AG04449 (cell line): ENCODE data around the gene C4BPA.

ENCODE experiments used
- CTCF ChIA-PET: fragments of 350-600 bp; formaldehyde crosslinking; extraction: SDS; loops from one replicate; lab custom pipeline; 2021; ENCODE audit warnings: antibody characterized with exemption; lab: Yijun Ruan, JAX
- POLR2A ChIA-PET: fragments of 400-600, 350-600 bp; formaldehyde crosslinking; extraction: SDS; loops from one replicate; lab custom pipeline; 2020; ENCODE audit warnings: antibody characterized with exemption, inconsistent platforms; lab: Yijun Ruan, JAX
- DNase-seq: peaks from one replicate; pipeline ENCODE4 v3.0.0-alpha.2; 2010; ENCODE audit warnings: low read depth, low spot score
- H3K4me3 ChIP-seq: 2 replicates; pipeline ENCODE4 v1.5.1; 2011; ENCODE audit warnings: low read depth, mild to moderate bottlenecking, control low read depth, low read length
- CTCF ChIP-seq: IDR thresholded peaks from one replicate; pipeline ENCODE4 v1.5.1; 2011; ENCODE audit warnings: mild to moderate bottlenecking, moderate library complexity, low read length, control low read depth, inconsistent platforms; ENCODE audit not compliant: insufficient read depth; ENCODE audit errors: missing control alignments

C4BPA gene

DNA sequence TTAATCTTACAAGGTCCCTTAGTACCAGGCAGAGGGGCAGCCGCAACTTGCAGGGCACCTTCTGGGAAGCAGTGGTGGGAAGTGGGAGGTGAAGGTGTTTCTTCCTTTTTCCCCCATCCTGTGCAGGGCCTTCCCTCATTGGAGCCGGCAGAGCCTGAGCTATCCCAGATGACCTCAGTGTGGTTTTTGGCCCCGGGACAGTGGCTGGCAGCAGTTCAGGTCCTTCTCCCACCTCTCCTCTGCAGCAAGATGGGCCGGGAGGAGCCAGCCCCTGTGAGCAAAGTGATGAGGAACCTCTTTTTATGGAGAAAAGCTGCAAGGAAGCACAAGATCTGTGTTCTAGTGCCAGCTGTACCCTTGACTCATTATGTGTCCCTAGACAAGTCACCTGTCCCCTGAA is 44.2 kb upstream of the C4BPA start:
- no peak for TF ChIP-seq CTCF
- CTCF ChIA-PET, result interaction anchor here (0.9 to 1.4 kb wide), 4 partner anchors 11 to 20 kb away, joined by 3 to 5 read pairs (median 4); no protein-coding TSS in a partner anchor

GRCh38 chr1:207060596-207060995 is 43.4 kb upstream of the C4BPA start:
- ChIA-PET POLR2A (no interaction called here), CTCF (interaction anchor here (0.9 to 1.4 kb wide), 5 partner anchors 8 to 20 kb away, joined by 3 to 5 read pairs (median 3); partner anchors contain the start of gene PFKFB2)
- TF ChIP-seq CTCF, result no peak
- no peak for DNase-seq
- H3K4me3 ChIP-seq, result no peak overlapping the region

More for the DNA sequence above, 44.2 kb upstream of the C4BPA start:
- POLR2A ChIA-PET, result no interaction called here
- no peak for DNase-seq
- H3K4me3 ChIP-seq, result no peak overlapping the region

- no peak for DNase-seq
- ChIA-PET CTCF (interaction anchor here (0.9 to 3.9 kb wide), 2 partner anchors 13 to 16 kb away, joined by 3 to 12 read pairs; no protein-coding TSS in a partner anchor), POLR2A (no interaction called here)
- no peak overlapping the region for H3K4me3 ChIP-seq
- no peak for TF ChIP-seq CTCF
These were observed 42.0 kb upstream of the C4BPA start for GRCh38 chr1:207062058-207062457.

GRCh38 chr1:207063014-207063413 is 41.0 kb upstream of the C4BPA start:
- DNase-seq, result no peak
- H3K4me3 ChIP-seq, result no peak overlapping the region
- ChIA-PET POLR2A (no interaction called here), CTCF (interaction anchor here (0.9 to 3.9 kb wide), 2 partner anchors 14 to 15 kb away, joined by 3 to 12 read pairs; no protein-coding TSS in a partner anchor)
- no peak for TF ChIP-seq CTCF

- no peak for TF ChIP-seq CTCF
- no peak for DNase-seq
- ChIA-PET CTCF (interaction anchor here (1.0 to 3.9 kb wide), 2 partner anchors 15 to 17 kb away, joined by 3 to 12 read pairs; no protein-coding TSS in a partner anchor), POLR2A (no interaction called here)
- H3K4me3 ChIP-seq, result no peak overlapping the region
These were observed 39.5 kb upstream of the C4BPA start for GRCh38 chr1:207064561-207064960.

DNA sequence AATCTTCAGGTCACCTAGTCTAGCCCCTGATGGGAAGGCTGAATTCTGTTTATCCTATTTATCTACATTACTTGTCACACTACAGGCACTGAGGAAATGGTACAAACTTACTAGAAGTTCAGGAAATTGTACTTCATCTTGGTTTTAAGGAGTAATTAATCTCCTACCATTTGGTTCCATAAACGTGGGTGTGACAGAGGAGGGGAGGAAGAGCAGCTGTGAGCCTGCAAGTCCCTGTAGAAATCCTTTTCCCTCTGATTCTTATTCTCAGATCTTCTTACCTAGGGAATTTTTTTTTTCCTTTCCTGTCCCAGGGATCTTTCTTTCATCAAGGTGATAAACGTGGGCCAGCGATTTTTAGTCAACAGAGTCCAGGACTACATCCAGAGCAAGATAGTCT is 36.8 kb upstream of the C4BPA start:
- POLR2A ChIA-PET, result no interaction called here
- CTCF ChIA-PET, result interaction anchor here (1.1 kb wide), 1 partner anchor 12 kb away, joined by 3 read pairs; no protein-coding TSS in a partner anchor
- no peak for TF ChIP-seq CTCF
- no peak overlapping the region for H3K4me3 ChIP-seq
- no peak for DNase-seq
